Activated CD8-positive, alpha-beta T cell treated with anti-CD3 and anti-CD28 coated beads for 36 hours (primary cell): ENCODE measurements around the gene CCR8. TPM values are rescaled to one million over a fixed set of nuclear protein-coding genes. Genes with fewer than 3 reads are reported as not detected.
"Not testable (repeated sequence)": the region's sequence is repeated elsewhere in the genome, so short reads cannot be mapped to it uniquely, and the experiment has no call there.

Experiments used
- ATAC-seq: fragments of 200-7000 bp; cut with Tn5 transposase; one replicate; pipeline ENCODE4 v1.10.0; 2021; ENCODE audit warnings: mild to moderate bottlenecking, moderate library complexity
- CTCF ChIA-PET: fragments of 350-600 bp; sonication (Branson Sonifier 250); formaldehyde crosslinking; loops from one replicate; lab custom pipeline; 2021; ENCODE audit warnings: antibody characterized with exemption; lab: Charles Lee
- POLR2A ChIA-PET: fragments of 350-600 bp; sonication (Branson Sonifier 250); formaldehyde crosslinking; loops from one replicate; lab custom pipeline; 2021; ENCODE audit warnings: antibody characterized with exemption; lab: Charles Lee
- DNase-seq: peaks from one replicate; pipeline ENCODE4 v3.0.0-alpha.2; 2020
- H3K27ac Mint-ChIP-seq: one replicate; pipeline ENCODE4 v1.8.0; 2021; ENCODE audit warnings: mild to moderate bottlenecking, mixed read lengths
- H3K27me3 Mint-ChIP-seq: one replicate; pipeline ENCODE4 v1.8.0; 2021; ENCODE audit warnings: mixed read lengths
- H3K36me3 Mint-ChIP-seq: one replicate; pipeline ENCODE4 v1.8.0; 2021; ENCODE audit warnings: low read depth, mixed read lengths
- H3K4me1 Mint-ChIP-seq: one replicate; pipeline ENCODE4 v1.8.0; 2021; ENCODE audit warnings: low read depth, mixed read lengths
- H3K4me3 Mint-ChIP-seq: one replicate; pipeline ENCODE4 v1.8.0; 2021; ENCODE audit warnings: mild to moderate bottlenecking, moderate library complexity, mixed read lengths
- H3K9me3 Mint-ChIP-seq: one replicate; pipeline ENCODE4 v1.8.0; 2021; ENCODE audit warnings: mixed read lengths
- CTCF ChIP-seq: fragments of 200-600 bp; IDR thresholded peaks from one replicate; pipeline ENCODE4 v1.8.0; 2022; ENCODE audit warnings: antibody characterized with exemption, mild to moderate bottlenecking
- intact Hi-C: fragments of 100-400 bp; cut with micrococcal nuclease; formaldehyde crosslinking; loops from one replicate; pipeline ENCODE4 v1.10.0; 2022
- total RNA-seq, 2 experiments: library from RNA; stranded (reverse); gene quantifications; one replicate each; pipeline ENCODE4 v1.2.3, GENCODE V29; 2021

The CCR8 gene
- total RNA-seq, 2 experiments from 2014 or later = 0.34 to 0.56 TPM

- intact Hi-C loops = no loop called here
- peaks cover 4% of the 10 kb centered on the region for H3K36me3 Mint-ChIP-seq
- no peak for DNase-seq
- H3K4me3 Mint-ChIP-seq = no peak overlapping the region
- peaks cover 12% of the 10 kb centered on the region for H3K4me1 Mint-ChIP-seq
- POLR2A ChIA-PET = no interaction called here
- CTCF ChIA-PET = interaction anchor here (1.3 to 2.2 kb wide), 3 partner anchors 25 to 29 kb away, joined by 4 to 9 read pairs (median 7); no protein-coding TSS in a partner anchor
- peaks cover 9% of the 10 kb centered on the region for H3K9me3 Mint-ChIP-seq
- H3K27me3 Mint-ChIP-seq = peaks cover 3% of the 10 kb centered on the region
- no peak for ATAC-seq
- TF ChIP-seq CTCF = no peak
- no peak overlapping the region for H3K27ac Mint-ChIP-seq
Observed at GRCh38 chr3:39317571-39318169, 11.8 kb upstream of the CCR8 start.

GRCh38 chr3:39318301-39318700, 11.2 kb upstream of the CCR8 start:
- Mint-ChIP-seq H3K4me1 (peaks cover 18% of the 10 kb centered on the region), H3K9me3 (peaks cover 9% of the 10 kb centered on the region), H3K36me3 (peaks cover 4% of the 10 kb centered on the region), H3K27me3 (peaks cover 3% of the 10 kb centered on the region), H3K27ac (no peak overlapping the region), H3K4me3 (no peak overlapping the region)
- ChIA-PET POLR2A (no interaction called here), CTCF (interaction anchor here (2.0 to 2.2 kb wide), 2 partner anchors 27 to 30 kb away, joined by 7 to 9 read pairs; no protein-coding TSS in a partner anchor)
- intact Hi-C loops = no loop called here
- TF ChIP-seq CTCF = no peak
- DNase-seq (no peak), ATAC-seq (no peak)

GRCh38 chr3:39319249-39319648, 10.3 kb upstream of the CCR8 start:
- Mint-ChIP-seq H3K4me1 (peaks cover 23% of the 10 kb centered on the region), H3K9me3 (peaks cover 5% of the 10 kb centered on the region), H3K4me3 (no peak overlapping the region), H3K36me3 (no peaks in the 10 kb centered on the region), H3K27ac (no peak overlapping the region), H3K27me3 (peaks cover 3% of the 10 kb centered on the region)
- ATAC-seq (no peak), DNase-seq (no peak)
- POLR2A ChIA-PET = interaction anchor here (0.6 kb wide), 1 partner anchor 96 kb away, joined by 4 read pairs; no protein-coding TSS in a partner anchor
- TF ChIP-seq CTCF = no peak
- intact Hi-C loops = no loop called here
- CTCF ChIA-PET = interaction anchor here (2.0 to 2.2 kb wide), 2 partner anchors 27 to 31 kb away, joined by 7 to 9 read pairs; no protein-coding TSS in a partner anchor

GRCh38 chr3:39321574-39321983, 7.9 kb upstream of the CCR8 start:
- H3K36me3 Mint-ChIP-seq, H3K4me3 Mint-ChIP-seq, H3K9me3 Mint-ChIP-seq, POLR2A ChIA-PET, H3K27me3 Mint-ChIP-seq, intact Hi-C loops: not testable (repeated sequence)
- Mint-ChIP-seq H3K4me1 (peaks cover 27% of the 10 kb centered on the region), H3K27ac (peak overlapping the region; percentile 3)
- peak; percentile 38 for DNase-seq
- peak; percentile 86 for ATAC-seq
- CTCF ChIA-PET = interaction anchor here (1.1 to 1.5 kb wide), 3 partner anchors 29 to 132 kb away, joined by 4 to 5 read pairs (median 4); no protein-coding TSS in a partner anchor

GRCh38 chr3:39322209-39322715, 7.2 kb upstream of the CCR8 start:
- peaks cover 31% of the 10 kb centered on the region for H3K4me1 Mint-ChIP-seq
- H3K36me3 Mint-ChIP-seq, intact Hi-C loops, ATAC-seq, H3K27me3 Mint-ChIP-seq, DNase-seq, H3K9me3 Mint-ChIP-seq, H3K4me3 Mint-ChIP-seq, POLR2A ChIA-PET, H3K27ac Mint-ChIP-seq: not testable (repeated sequence)
- CTCF ChIA-PET = interaction anchor here (1.1 to 1.5 kb wide), 3 partner anchors 30 to 133 kb away, joined by 4 to 5 read pairs (median 4); no protein-coding TSS in a partner anchor

- peaks cover 3% of the 10 kb centered on the region for H3K27me3 Mint-ChIP-seq
- H3K9me3 Mint-ChIP-seq = no peaks in the 10 kb centered on the region
- no peak overlapping the region for H3K4me3 Mint-ChIP-seq
- peaks cover 38% of the 10 kb centered on the region for H3K4me1 Mint-ChIP-seq
- H3K27ac Mint-ChIP-seq = no peak overlapping the region
- intact Hi-C loops = no loop called here
- TF ChIP-seq CTCF = no peak
- no peak for DNase-seq
- ChIA-PET POLR2A (no interaction called here), CTCF (interaction anchor here (1.1 kb wide), 1 partner anchor 125 kb away, joined by 3 read pairs; no protein-coding TSS in a partner anchor)
- ATAC-seq = no peak
- no peaks in the 10 kb centered on the region for H3K36me3 Mint-ChIP-seq
Observed at GRCh38 chr3:39322936-39323335, 6.6 kb upstream of the CCR8 start.
